Right ventricle myocardium inferior (tissue), 1 donor: ENCODE data around the gene PCBP3. TPM values are rescaled to one million over a fixed set of nuclear protein-coding genes. Genes with fewer than 3 reads are reported as not detected.

Source experiments
- ATAC-seq: fragments of 200-7000 bp; cut with Tn5 transposase; one replicate; pipeline ENCODE4 v1.9.1; 2020; ENCODE audit warnings: mild to moderate bottlenecking, moderate library complexity
- DNase-seq: peaks from one replicate; pipeline ENCODE4 v3.0.0; 2021; ENCODE audit errors: missing footprints
- intact Hi-C: fragments of 100-400 bp; cut with DNase I; formaldehyde crosslinking; loops from one replicate; pipeline ENCODE4 v1.11.0; 2022
- total RNA-seq: library from RNA; stranded (reverse); fragmentation: NEBNext Ultra II Directional; extraction: Animal tissue kit (Norgen Biotek cat#: 25700); gene quantifications from one replicate; pipeline ENCODE4 v1.2.1, GENCODE V29; 2021
- donor health status: DM: no; HTN: yes; CAD: no; lungs with severe emphysema.

Gene PCBP3
- total RNA-seq, 1 donor from 2014 or later: 3.7 TPM

GRCh38 chr21:45739218-45740087 is 95.9 kb downstream of the PCBP3 start:
- no peak for DNase-seq
- intact Hi-C loops: no loop called here
- ATAC-seq: no peak

DNA sequence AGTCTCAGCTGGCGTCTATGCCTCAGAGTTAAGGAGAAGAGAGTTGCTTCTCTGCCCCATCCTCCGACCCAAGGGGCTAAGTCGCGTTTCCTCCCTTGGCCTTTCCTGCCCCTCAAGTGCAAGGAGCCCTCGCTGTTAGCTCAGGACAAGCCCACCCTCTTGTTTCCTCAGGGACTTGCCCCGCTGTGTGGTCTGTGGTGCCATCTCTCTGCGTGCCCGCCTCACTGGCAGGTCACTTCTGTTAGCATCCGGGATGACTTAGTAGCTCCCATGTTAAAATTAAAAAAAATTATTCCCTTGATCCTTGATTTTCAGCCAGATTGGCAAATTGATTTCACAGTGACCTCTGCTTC is 96.5 kb downstream of the PCBP3 start:
- ATAC-seq (no peak), DNase-seq (no peak)
- intact Hi-C loops: no loop called here

- intact Hi-C loops: no loop called here
- DNase-seq: no peak
- no peak for ATAC-seq
Measured at GRCh38 chr21:45740491-45741357, 97.2 kb downstream of the PCBP3 start.

DNA sequence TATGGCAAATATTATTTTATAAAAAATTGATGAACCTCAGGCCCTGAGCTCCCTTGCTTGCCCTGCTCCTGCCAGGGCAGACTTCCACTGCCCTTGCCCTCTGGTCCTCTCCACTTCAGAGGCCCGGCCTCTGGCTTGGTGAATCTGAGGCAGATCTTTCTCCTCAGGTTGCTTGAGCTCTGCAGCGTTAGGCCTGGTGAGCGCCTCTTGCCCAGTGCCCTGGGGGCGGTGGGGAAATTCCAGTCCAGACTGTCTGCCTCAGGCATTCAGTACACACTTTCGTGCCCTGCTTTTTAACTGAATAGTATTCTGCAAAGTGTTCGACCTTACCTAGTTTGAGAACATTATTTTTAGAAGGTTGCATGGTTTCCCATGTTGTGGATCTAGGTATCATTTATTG is 98.2 kb downstream of the PCBP3 start:
- ATAC-seq: no peak
- no peak for DNase-seq
- intact Hi-C loops: no loop called here

DNA sequence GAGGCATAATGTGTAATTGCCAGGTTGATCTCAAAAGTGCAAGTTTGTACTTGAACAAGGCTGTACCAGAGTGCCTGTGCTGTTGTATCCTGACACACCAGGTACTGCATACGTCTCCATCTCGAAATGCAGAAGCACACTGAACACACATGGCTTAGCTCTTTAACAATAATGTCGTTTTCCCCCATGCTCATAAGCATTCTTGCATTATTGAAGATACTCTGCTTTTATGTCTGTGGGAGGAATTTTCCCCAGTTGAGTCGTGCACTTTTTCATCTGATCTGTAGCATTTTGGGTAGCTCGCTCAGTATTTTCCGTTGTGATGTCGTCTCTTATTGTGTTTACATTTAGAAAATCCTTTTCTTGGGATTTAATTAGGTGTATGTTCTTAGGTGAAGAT is 98.7 kb downstream of the PCBP3 start:
- ATAC-seq (no peak), DNase-seq (no peak)
- intact Hi-C loops: no loop called here

DNA sequence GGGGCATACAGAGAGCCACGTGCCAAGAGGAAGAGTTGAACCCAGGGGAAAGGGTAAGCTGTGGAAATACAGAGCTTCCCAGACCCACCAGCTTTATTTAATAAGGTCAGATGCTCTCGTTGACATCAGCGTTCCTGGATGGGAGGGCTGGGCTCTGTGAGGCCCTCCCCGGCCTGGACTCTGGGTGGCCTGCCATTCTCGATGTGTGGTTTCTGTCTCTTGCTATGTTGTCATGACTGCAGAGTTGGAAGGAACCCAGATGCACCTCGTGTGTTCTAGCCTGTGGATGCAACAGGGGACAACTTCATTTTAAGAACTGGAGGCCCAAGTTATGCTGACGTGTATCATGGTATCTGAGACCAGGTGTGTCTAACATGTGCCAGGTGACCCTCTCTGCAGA is 101.7 kb downstream of the PCBP3 start:
- DNase-seq: no peak
- no peak for ATAC-seq
- intact Hi-C loops: no loop called here

GRCh38 chr21:45747233-45747766 is 103.8 kb downstream of the PCBP3 start:
- DNase-seq (no peak), ATAC-seq (no peak)
- intact Hi-C loops: no loop called here

GRCh38 chr21:45747802-45748445 is 104.4 kb downstream of the PCBP3 start:
- ATAC-seq (no peak), DNase-seq (no peak)
- intact Hi-C loops: no loop called here

GRCh38 chr21:45748593-45748992 is 105.1 kb downstream of the PCBP3 start:
- intact Hi-C loops: no loop called here
- DNase-seq (no peak), ATAC-seq (no peak)

GRCh38 chr21:45749974-45750373 is 106.4 kb downstream of the PCBP3 start:
- ATAC-seq (no peak), DNase-seq (no peak)
- intact Hi-C loops: no loop called here

DNA sequence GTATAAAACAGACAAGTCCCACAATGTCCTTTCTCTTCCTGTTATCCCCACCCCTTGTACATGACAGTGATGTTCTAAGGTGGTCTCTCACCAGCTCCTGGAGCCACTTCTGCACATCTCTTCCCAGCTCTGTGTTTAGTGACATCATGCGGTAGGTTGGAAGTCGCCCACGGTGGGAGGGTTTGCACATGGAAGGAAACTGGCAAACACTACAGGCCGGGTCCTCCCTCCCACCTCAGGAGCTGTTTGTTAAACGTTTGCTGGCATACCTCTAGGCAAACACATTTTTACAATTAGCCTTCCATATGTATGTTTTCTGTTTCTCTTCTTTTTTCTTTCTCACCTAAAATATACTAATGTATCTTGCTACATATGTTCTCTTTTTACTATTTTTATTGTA is 107.4 kb downstream of the PCBP3 start:
- DNase-seq: no peak
- intact Hi-C loops: no loop called here
- no peak for ATAC-seq

DNA sequence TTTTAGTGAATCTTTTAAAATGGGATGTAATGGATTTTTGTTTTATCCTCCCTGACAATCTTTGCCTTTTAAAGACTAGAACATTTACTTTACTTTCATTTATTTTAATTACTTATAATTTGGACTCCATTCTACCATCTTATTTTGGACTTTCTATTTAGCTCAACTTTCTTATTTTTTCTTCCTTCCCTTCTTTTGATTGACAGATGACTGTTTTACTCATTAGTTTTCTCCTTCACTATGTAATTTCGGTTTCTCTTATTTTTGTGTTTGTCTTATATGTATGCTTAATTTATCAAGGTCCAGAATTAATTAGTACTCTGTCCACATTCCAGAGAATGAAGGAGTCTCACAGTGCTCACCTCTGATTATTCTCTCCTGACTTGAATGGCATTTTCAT is 109.9 kb downstream of the PCBP3 start:
- intact Hi-C loops: no loop called here
- DNase-seq (no peak), ATAC-seq (no peak)

- intact Hi-C loops: no loop called here
- ATAC-seq (no peak), DNase-seq (no peak)
Measured at GRCh38 chr21:45756029-45756428, 112.5 kb downstream of the PCBP3 start.

- ATAC-seq: no peak
- no peak for DNase-seq
- intact Hi-C loops: no loop called here
Measured at GRCh38 chr21:45756669-45757068, 113.1 kb downstream of the PCBP3 start.

DNA sequence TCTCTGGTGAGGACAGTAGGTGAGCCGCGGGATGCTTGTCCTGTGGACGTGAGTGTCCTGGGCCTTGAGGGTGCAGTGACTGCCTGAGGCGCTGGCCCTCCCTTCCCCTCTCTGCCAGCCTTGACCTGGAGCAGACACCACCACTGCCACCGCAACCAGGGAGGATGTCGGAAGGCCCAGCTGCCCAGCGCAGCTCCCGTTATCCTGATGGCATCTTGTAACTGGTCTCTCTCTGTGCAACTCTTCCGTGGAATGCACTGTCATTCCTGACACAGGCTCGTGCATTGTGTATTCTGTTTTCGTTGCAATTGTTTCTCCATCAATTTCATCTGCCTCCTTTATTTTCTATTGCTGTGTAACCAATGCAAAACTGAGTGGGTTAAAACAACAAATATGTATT is 118.2 kb downstream of the PCBP3 start:
- intact Hi-C loops: no loop called here
- DNase-seq: no peak

GRCh38 chr21:45763074-45763473 is 119.5 kb downstream of the PCBP3 start:
- no peak for DNase-seq
- no peak for ATAC-seq
- intact Hi-C loops: no loop called here

More for the DNA sequence above, 118.2 kb downstream of the PCBP3 start:
- ATAC-seq: no peak

DNA sequence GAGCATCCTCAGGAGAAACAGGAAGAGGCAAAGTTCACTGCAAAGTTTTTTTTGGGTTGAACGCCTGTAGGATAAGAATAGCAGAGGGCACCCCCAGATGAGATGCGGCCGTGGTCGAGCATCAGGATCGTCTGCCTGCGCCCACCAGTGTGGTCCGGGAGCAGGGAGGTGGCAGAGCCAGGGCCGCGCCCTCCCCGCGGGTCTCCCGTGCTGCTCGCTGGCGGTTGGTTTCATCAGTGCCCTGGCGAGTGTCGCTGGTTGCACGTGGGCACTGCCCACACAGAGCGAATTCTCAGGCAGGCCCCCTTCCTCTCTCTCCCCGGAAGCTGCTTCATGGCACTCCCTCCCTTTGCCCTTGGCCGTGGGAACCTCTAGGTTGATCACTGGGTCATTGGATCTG is 120.0 kb downstream of the PCBP3 start:
- ATAC-seq (no peak), DNase-seq (no peak)
- intact Hi-C loops: no loop called here

DNA sequence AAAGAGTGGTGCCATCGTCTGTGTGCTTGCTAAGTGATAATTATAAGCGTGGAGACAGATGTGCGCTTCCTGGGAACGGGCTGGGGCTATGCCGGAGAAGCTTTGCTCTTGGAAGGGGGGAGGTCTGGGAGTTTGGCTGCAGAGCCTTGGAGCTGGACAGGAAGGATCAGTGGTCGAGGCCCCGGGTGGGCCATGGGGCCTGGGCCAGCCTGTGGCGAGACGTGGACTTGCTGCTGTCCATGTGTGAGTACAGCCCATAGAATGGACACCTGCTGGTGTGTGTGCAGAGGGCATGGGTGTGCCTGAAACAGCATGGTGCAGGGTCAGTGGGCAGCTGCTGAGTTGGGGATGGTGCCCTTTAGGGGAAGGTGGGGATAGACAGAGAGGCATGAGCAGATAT is 121.3 kb downstream of the PCBP3 start:
- intact Hi-C loops: no loop called here
- DNase-seq: no peak
- ATAC-seq: no peak

GRCh38 chr21:45765375-45765774 is 121.8 kb downstream of the PCBP3 start:
- intact Hi-C loops: no loop called here
- DNase-seq (no peak), ATAC-seq (no peak)
